HepG2 (cell line): ENCODE data around the gene CHMP2B. TPM values are rescaled to one million over a fixed set of nuclear protein-coding genes. Genes with fewer than 3 reads are reported as not detected.

Source experiments
- CENPBD1 ChIP-seq: sonication (generic); formaldehyde crosslinking; IDR thresholded peaks from 2 replicates; pipeline ENCODE4 v1.8.0; 2022; ENCODE audit warnings: missing genetic modification reagents, low read depth, mild to moderate bottlenecking, borderline replicate concordance
- GATAD1 ChIP-seq: IDR thresholded peaks from 2 replicates; pipeline ENCODE4 v1.6.1; 2016; ENCODE audit warnings: missing genetic modification reagents, missing compliant biosample characterization
- KLF16 ChIP-seq, 2 experiments: sonication (generic) in 1 of 2; formaldehyde crosslinking in 1 of 2; IDR thresholded peaks; 2 replicates each; pipeline versions ENCODE4 v1.6.1 to v1.8.0; 2016 to 2023; ENCODE audit warnings: missing genetic modification reagents in 2 of 2, missing compliant biosample characterization in 1 of 2
- LCORL ChIP-seq, 2 experiments: fragments of 450-650 bp in 1 of 2; sonication (generic) in 1 of 2; formaldehyde crosslinking in 1 of 2; IDR thresholded peaks; 2 replicates each; pipeline versions ENCODE4 v1.5.0 to v1.6.1; 2017 to 2020; ENCODE audit warnings: antibody characterized with exemption in 1 of 2, missing genetic modification reagents in 1 of 2
- MYC ChIP-seq: sonication (generic); formaldehyde crosslinking; IDR thresholded peaks from 2 replicates; pipeline ENCODE4 v1.9.0; 2021; ENCODE audit warnings: missing genetic modification reagents, borderline replicate concordance
- NFE2L2 ChIP-seq: fragments of 150-350 bp; IDR thresholded peaks from 2 replicates; pipeline ENCODE4 v1.6.1; 2014; ENCODE audit warnings: low read length
- NR2F2 ChIP-seq: IDR thresholded peaks from 2 replicates; pipeline ENCODE4 v1.6.1; 2012; ENCODE audit warnings: low read depth, inconsistent platforms, borderline replicate concordance
- PHF20 ChIP-seq: sonication (generic); formaldehyde crosslinking; IDR thresholded peaks from 2 replicates; pipeline ENCODE4 v1.5.0; 2020; ENCODE audit warnings: mild to moderate bottlenecking, missing genetic modification reagents
- REXO4 ChIP-seq: sonication (generic); formaldehyde crosslinking; IDR thresholded peaks from 2 replicates; pipeline ENCODE4 v1.8.0; 2022; ENCODE audit warnings: missing genetic modification reagents, mild to moderate bottlenecking, borderline replicate concordance
- RNF219 ChIP-seq: sonication (generic); formaldehyde crosslinking; IDR thresholded peaks from 2 replicates; pipeline ENCODE4 v1.5.0; 2020; ENCODE audit warnings: mild to moderate bottlenecking, missing genetic modification reagents
- SALL1 ChIP-seq: sonication (generic); formaldehyde crosslinking; IDR thresholded peaks from 2 replicates; pipeline ENCODE4 v1.8.0; 2022; ENCODE audit warnings: mild to moderate bottlenecking, missing genetic modification reagents
- SAP130 ChIP-seq: IDR thresholded peaks from 2 replicates; pipeline ENCODE4 v1.6.1; 2016; ENCODE audit warnings: low read depth
- ZNF138 ChIP-seq: sonication (generic); formaldehyde crosslinking; IDR thresholded peaks from 2 replicates; pipeline ENCODE4 v1.5.0; 2020; ENCODE audit warnings: mild to moderate bottlenecking, low read depth, missing genetic modification reagents
- ZNF431 ChIP-seq: sonication (generic); formaldehyde crosslinking; IDR thresholded peaks from 2 replicates; pipeline ENCODE4 v1.9.0; 2022; ENCODE audit warnings: missing genetic modification reagents, low read depth, mild to moderate bottlenecking, borderline replicate concordance
- ZNF564 ChIP-seq: sonication (generic); formaldehyde crosslinking; IDR thresholded peaks from 2 replicates; pipeline ENCODE4 v1.8.1; 2023; ENCODE audit warnings: mild to moderate bottlenecking, missing genetic modification reagents
- ZNF816 ChIP-seq: sonication (generic); formaldehyde crosslinking; IDR thresholded peaks from 2 replicates; pipeline ENCODE4 v1.8.0; 2022; ENCODE audit warnings: missing genetic modification reagents, mild to moderate bottlenecking, borderline replicate concordance
- polyA plus RNA-seq, 8 experiments: library from polyadenylated mRNA; depleted of rRNA in 3 of 8; stranded (reverse) in 7 of 8; unstranded in 1 of 8; fragments of >200 nt; fragmentation: Illumina TruSeq in 4 of 8; extraction: Trizol in 4 of 8; gene quantifications; 2 replicates each; pipeline versions ENCODE4 v1.2.1 to v1.2.3, GENCODE V29; 2011 to 2016; ENCODE audit warnings: low read depth in 4 of 8, missing spikeins in 1 of 8, mixed read lengths in 1 of 8; ENCODE audit not compliant: insufficient read depth in 1 of 8
- total RNA-seq, 5 experiments: library from RNA; depleted of rRNA; stranded (reverse); fragments of >200 nt; fragmentation: Illumina TruSeq; extraction: Trizol; gene quantifications; 2 replicates each; pipeline ENCODE4 v1.2.3, GENCODE V29; 2016; ENCODE audit warnings: low read depth in 1 of 5
- TF ChIP-seq, protein P1 (sequence below): IDR thresholded peaks from 2 replicates; pipeline ENCODE4 v1.6.1; 2016; ENCODE audit warnings: missing compliant biosample characterization, missing genetic modification reagents, borderline replicate concordance
- TF ChIP-seq, protein P2 (sequence below): sonication (generic); formaldehyde crosslinking; conservative IDR thresholded peaks from 2 replicates; pipeline ENCODE4 v1.8.0; 2022; ENCODE audit warnings: missing genetic modification reagents
- TF ChIP-seq, protein P3 (sequence below): IDR thresholded peaks from 2 replicates; pipeline ENCODE4 v1.4.0; 2020; ENCODE audit warnings: mild to moderate bottlenecking, missing genetic modification reagents

Gene CHMP2B
- total and polyA plus RNA-seq, 2 of the 13 experiments (the other 11 are each of a cell fraction or from before 2014, with no cell fraction given): 6.9 to 33.5 TPM

- 0 out of 2 replicates have a peak, but pooled peaks have one; percentile 13 for TF ChIP-seq ZNF431 (CRISPR knock-in tag)
- TF ChIP-seq SALL1: peak; percentile 61
- TF ChIP-seq NR2F2: no peak
- TF ChIP-seq RNF219 (CRISPR knock-in tag): no peak
- no peak for TF ChIP-seq NFE2L2
- TF ChIP-seq REXO4 (CRISPR knock-in tag): no peak
- no peak for TF ChIP-seq ZNF138
- TF ChIP-seq KLF16 (CRISPR knock-in tag; IDR thresholded peaks at IDR 0.05): peak in 1 of 2 experiments; percentile 44; a peak in 1 of 4 replicates
- no peak for TF ChIP-seq CENPBD1 (CRISPR knock-in tag)
- TF ChIP-seq PHF20 (CRISPR knock-in tag): no peak; the same call in 1 of the 2 replicates
- no peak for TF ChIP-seq LCORL (IDR thresholded peaks at IDR 0.05)
- TF ChIP-seq LCORL (CRISPR knock-in tag; IDR thresholded peaks at IDR 0.05): peak; percentile 73; the same call in 1 of the 2 replicates
- peak; percentile 58; the same call in 1 of the 2 replicates for TF ChIP-seq SAP130 (CRISPR knock-in tag)
- TF ChIP-seq MYC (CRISPR knock-in tag): 0 out of 2 replicates have a peak, but pooled peaks have one; percentile 24
- peak; percentile 67 for TF ChIP-seq GATAD1 (CRISPR knock-in tag)
- TF ChIP-seq, protein P1, sequence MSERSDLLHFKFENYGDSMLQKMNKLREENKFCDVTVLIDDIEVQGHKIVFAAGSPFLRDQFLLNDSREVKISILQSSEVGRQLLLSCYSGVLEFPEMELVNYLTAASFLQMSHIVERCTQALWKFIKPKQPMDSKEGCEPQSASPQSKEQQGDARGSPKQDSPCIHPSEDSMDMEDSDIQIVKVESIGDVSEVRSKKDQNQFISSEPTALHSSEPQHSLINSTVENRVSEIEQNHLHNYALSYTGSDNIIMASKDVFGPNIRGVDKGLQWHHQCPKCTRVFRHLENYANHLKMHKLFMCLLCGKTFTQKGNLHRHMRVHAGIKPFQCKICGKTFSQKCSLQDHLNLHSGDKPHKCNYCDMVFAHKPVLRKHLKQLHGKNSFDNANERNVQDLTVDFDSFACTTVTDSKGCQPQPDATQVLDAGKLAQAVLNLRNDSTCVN: no peak; the same call in 1 of the 2 replicates
- TF ChIP-seq, protein P2, sequence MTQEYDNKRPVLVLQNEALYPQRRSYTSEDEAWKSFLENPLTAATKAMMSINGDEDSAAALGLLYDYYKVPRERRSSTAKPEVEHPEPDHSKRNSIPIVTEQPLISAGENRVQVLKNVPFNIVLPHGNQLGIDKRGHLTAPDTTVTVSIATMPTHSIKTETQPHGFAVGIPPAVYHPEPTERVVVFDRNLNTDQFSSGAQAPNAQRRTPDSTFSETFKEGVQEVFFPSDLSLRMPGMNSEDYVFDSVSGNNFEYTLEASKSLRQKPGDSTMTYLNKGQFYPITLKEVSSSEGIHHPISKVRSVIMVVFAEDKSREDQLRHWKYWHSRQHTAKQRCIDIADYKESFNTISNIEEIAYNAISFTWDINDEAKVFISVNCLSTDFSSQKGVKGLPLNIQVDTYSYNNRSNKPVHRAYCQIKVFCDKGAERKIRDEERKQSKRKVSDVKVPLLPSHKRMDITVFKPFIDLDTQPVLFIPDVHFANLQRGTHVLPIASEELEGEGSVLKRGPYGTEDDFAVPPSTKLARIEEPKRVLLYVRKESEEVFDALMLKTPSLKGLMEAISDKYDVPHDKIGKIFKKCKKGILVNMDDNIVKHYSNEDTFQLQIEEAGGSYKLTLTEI (CRISPR knock-in tag): no peak
- TF ChIP-seq ZNF564: peak; percentile 53; the same call in 1 of the 2 replicates
- TF ChIP-seq ZNF816: 0 out of 2 replicates have a peak, but pooled peaks have one; percentile 20
- TF ChIP-seq, protein P3, sequence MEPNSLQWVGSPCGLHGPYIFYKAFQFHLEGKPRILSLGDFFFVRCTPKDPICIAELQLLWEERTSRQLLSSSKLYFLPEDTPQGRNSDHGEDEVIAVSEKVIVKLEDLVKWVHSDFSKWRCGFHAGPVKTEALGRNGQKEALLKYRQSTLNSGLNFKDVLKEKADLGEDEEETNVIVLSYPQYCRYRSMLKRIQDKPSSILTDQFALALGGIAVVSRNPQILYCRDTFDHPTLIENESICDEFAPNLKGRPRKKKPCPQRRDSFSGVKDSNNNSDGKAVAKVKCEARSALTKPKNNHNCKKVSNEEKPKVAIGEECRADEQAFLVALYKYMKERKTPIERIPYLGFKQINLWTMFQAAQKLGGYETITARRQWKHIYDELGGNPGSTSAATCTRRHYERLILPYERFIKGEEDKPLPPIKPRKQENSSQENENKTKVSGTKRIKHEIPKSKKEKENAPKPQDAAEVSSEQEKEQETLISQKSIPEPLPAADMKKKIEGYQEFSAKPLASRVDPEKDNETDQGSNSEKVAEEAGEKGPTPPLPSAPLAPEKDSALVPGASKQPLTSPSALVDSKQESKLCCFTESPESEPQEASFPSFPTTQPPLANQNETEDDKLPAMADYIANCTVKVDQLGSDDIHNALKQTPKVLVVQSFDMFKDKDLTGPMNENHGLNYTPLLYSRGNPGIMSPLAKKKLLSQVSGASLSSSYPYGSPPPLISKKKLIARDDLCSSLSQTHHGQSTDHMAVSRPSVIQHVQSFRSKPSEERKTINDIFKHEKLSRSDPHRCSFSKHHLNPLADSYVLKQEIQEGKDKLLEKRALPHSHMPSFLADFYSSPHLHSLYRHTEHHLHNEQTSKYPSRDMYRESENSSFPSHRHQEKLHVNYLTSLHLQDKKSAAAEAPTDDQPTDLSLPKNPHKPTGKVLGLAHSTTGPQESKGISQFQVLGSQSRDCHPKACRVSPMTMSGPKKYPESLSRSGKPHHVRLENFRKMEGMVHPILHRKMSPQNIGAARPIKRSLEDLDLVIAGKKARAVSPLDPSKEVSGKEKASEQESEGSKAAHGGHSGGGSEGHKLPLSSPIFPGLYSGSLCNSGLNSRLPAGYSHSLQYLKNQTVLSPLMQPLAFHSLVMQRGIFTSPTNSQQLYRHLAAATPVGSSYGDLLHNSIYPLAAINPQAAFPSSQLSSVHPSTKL (CRISPR knock-in tag): peak; percentile 51; the same call in 1 of the 2 replicates
Observed at GRCh38 chr3:87227104-87227834, at the start of gene CHMP2B (continued).
